B cell (primary cell): ENCODE data around the gene RCBTB2. TPM values are rescaled to one million over a fixed set of nuclear protein-coding genes. Genes with fewer than 3 reads are reported as not detected.

Experiments
- ATAC-seq: fragments of 200-7000 bp; cut with Tn5 transposase; one replicate; pipeline ENCODE4 v1.10.0; 2021; ENCODE audit warnings: low read depth, mild to moderate bottlenecking, moderate number of reproducible peaks, moderate library complexity
- CTCF ChIA-PET: fragments of 350-600 bp; sonication (Branson Sonifier 250); formaldehyde crosslinking; loops from one replicate; lab custom pipeline; 2021; ENCODE audit warnings: antibody characterized with exemption, inconsistent platforms; lab: Charles Lee
- POLR2A ChIA-PET: fragments of 350-600 bp; sonication (Branson Sonifier 250); formaldehyde crosslinking; loops from one replicate; lab custom pipeline; 2021; ENCODE audit warnings: antibody characterized with exemption; lab: Charles Lee
- DNase-seq: peaks from one replicate; pipeline ENCODE4 v3.0.0; 2013
- H2AFZ ChIP-seq: 2 replicates; pipeline ENCODE4 v1.6.1; 2012; ENCODE audit warnings: mild to moderate bottlenecking, low read depth, low read length; ENCODE audit not compliant: insufficient read depth, poor library complexity, severe bottlenecking
- H3K27ac ChIP-seq, 2 donors: 1 replicate in 1 of 2; 2 replicates in 1 of 2; pipeline ENCODE4 v1.5.1; 2012 to 2013; ENCODE audit warnings: low read length in 2 of 2, mild to moderate bottlenecking in 2 of 2, moderate library complexity in 1 of 2
- H3K27me3 ChIP-seq, 4 experiments: fragments of 200-600 bp in 1 of 4; sonication (generic) in 1 of 4; replicated peaks in 1 of 4; 1 replicate in 2 of 4; 2 replicates in 2 of 4; pipeline versions ENCODE4 v1.6.1 to v1.7.0; 2013 to 2016; ENCODE audit warnings: low read length in 3 of 4, mild to moderate bottlenecking in 2 of 4, mixed read lengths in 1 of 4, moderate library complexity in 1 of 4; ENCODE audit not compliant: insufficient read depth in 4 of 4, control insufficient read depth in 3 of 4; ENCODE audit errors: control extremely low read depth in 1 of 4
- H3K36me3 ChIP-seq, 2 experiments: replicated peaks in 1 of 2; 1 replicate in 1 of 2; 2 replicates in 1 of 2; pipeline versions ENCODE4 v1.6.1 to v1.7.1; 2013; ENCODE audit warnings: low read length in 1 of 2; ENCODE audit not compliant: insufficient read depth in 2 of 2, control insufficient read depth in 1 of 2; ENCODE audit errors: control extremely low read depth in 1 of 2, extremely low read depth in 1 of 2
- H3K4me1 ChIP-seq, 2 donors: fragments of 200-600 bp in 1 of 2; sonication (generic) in 1 of 2; 1 replicate in 1 of 2; 2 replicates in 1 of 2; pipeline versions ENCODE4 v1.5.1 to v1.6.1; 2013 to 2017; ENCODE audit warnings: low read length in 2 of 2; ENCODE audit not compliant: control insufficient read depth in 2 of 2, insufficient read depth in 2 of 2
- H3K4me2 ChIP-seq: replicated peaks from 2 replicates; pipeline ENCODE3; 2012; ENCODE audit warnings: mild to moderate bottlenecking, low read depth, low read length; ENCODE audit not compliant: poor library complexity, severe bottlenecking
- H3K4me3 ChIP-seq, 5 experiments: fragments of 200-600 bp in 1 of 5; sonication (generic) in 1 of 5; 1 replicate in 3 of 5; 2 replicates in 2 of 5; pipeline versions ENCODE4 v1.5.1 to v1.7.0; 2011 to 2016; ENCODE audit warnings: low read length in 4 of 5, mild to moderate bottlenecking in 4 of 5, low read depth in 2 of 5, control low read depth in 1 of 5, moderate library complexity in 1 of 5; ENCODE audit not compliant: insufficient read depth in 1 of 5; ENCODE audit errors: control extremely low read depth in 1 of 5, extremely low read depth in 1 of 5
- H3K79me2 ChIP-seq: fragments of 200-600 bp; sonication (generic); one replicate; pipeline ENCODE4 v1.6.0; 2016; ENCODE audit warnings: low read length; ENCODE audit not compliant: control insufficient read depth, insufficient read depth
- H3K9ac ChIP-seq: fragments of 200-600 bp; sonication (generic); 2 replicates; pipeline ENCODE4 v1.6.1; 2017; ENCODE audit warnings: mild to moderate bottlenecking, low read length, moderate library complexity
- H3K9me3 ChIP-seq, 3 donors: one replicate each; pipeline versions ENCODE4 v1.6.1 to v1.7.1; 2013; ENCODE audit warnings: low read length in 2 of 3; ENCODE audit not compliant: control insufficient read depth in 2 of 3, insufficient read depth in 1 of 3; ENCODE audit errors: control extremely low read depth in 1 of 3
- H4K20me1 ChIP-seq: 2 replicates; pipeline ENCODE4 v1.6.0; 2012; ENCODE audit warnings: mild to moderate bottlenecking, low read length; ENCODE audit not compliant: insufficient read depth, control insufficient read depth, poor library complexity, severe bottlenecking
- H3K27ac Mint-ChIP-seq: one replicate; pipeline ENCODE4 v1.8.0; 2021; ENCODE audit warnings: mixed read lengths
- H3K27me3 Mint-ChIP-seq: one replicate; pipeline ENCODE4 v1.8.0; 2021; ENCODE audit warnings: mixed read lengths
- H3K4me1 Mint-ChIP-seq: one replicate; pipeline ENCODE4 v1.8.0; 2021; ENCODE audit warnings: mixed read lengths
- H3K4me3 Mint-ChIP-seq: one replicate; pipeline ENCODE4 v1.8.0; 2021; ENCODE audit warnings: mixed read lengths
- H3K9me3 Mint-ChIP-seq: one replicate; pipeline ENCODE4 v1.8.0; 2022; ENCODE audit warnings: mixed read lengths; ENCODE audit not compliant: insufficient read depth
- EZH2 ChIP-seq: IDR thresholded peaks from 2 replicates; pipeline ENCODE4 v1.6.1; 2012; ENCODE audit warnings: borderline replicate concordance, low read depth, mild to moderate bottlenecking, moderate library complexity, low read length; ENCODE audit not compliant: insufficient read depth, poor library complexity, severe bottlenecking
- WGBS: methylation state at CpG from one replicate; pipeline ENCODE4 v1.1.5; 2013; ENCODE audit warnings: missing lambda C conversion rate; ENCODE audit not compliant: insufficient coverage; 5-methylcytosine and 5-hydroxymethylcytosine counted together
- intact Hi-C: fragments of 100-400 bp; cut with micrococcal nuclease; formaldehyde crosslinking; loops from one replicate; pipeline ENCODE4 v1.10.0; 2022
- polyA plus RNA-seq: library from polyadenylated mRNA; depleted of rRNA; stranded (reverse); fragments of >200 nt; gene quantifications from 2 replicates; pipeline ENCODE4 v1.2.3, GENCODE V29; 2012
- total RNA-seq, 2 donors: library from RNA; stranded (reverse); fragments of 120-200 nt in 1 of 2; gene quantifications; 1 replicate in 1 of 2; 2 replicates in 1 of 2; pipeline versions ENCODE4 v1.2.3 to v1.2.4, GENCODE V29; 2013 to 2022
- TF ChIP-seq, protein P1 (sequence below): fragments of 200-600 bp; IDR thresholded peaks from one replicate; pipeline ENCODE4 v1.8.0; 2022; ENCODE audit warnings: antibody characterized with exemption, mild to moderate bottlenecking

Gene RCBTB2
- total and polyA plus RNA-seq, 2 donors (not counting 1 experiment from before 2014, with no cell fraction given) = 1.4 to 2.7 TPM

DNA sequence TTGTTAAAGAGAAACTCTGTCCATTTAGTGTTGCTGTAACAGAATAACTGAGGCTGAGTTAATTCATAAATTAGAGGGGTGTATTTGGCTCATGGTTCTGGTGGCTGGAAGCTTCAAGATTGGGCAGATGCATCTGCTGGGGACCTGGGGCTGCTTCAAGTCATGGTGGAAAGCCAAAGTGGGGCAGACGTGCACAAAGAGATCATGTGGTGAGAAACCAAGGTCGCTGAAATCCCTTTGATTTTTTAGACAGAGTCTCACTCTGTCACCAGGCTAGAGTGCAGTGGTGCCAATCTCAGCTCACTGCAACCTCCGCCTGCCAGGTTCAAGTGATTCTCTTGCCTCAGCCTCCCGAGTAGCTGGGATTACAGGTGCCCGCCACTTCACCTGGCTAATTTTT is 46.0 kb downstream of the RCBTB2 start:
- no peak overlapping the region for H3K9ac ChIP-seq
- no peak overlapping the region for H3K27ac ChIP-seq
- no peaks in the 10 kb centered on the region for H3K27me3 Mint-ChIP-seq
- H3K27ac Mint-ChIP-seq = peak overlapping the region; percentile 43
- no peak for TF ChIP-seq EZH2
- TF ChIP-seq, protein P1, sequence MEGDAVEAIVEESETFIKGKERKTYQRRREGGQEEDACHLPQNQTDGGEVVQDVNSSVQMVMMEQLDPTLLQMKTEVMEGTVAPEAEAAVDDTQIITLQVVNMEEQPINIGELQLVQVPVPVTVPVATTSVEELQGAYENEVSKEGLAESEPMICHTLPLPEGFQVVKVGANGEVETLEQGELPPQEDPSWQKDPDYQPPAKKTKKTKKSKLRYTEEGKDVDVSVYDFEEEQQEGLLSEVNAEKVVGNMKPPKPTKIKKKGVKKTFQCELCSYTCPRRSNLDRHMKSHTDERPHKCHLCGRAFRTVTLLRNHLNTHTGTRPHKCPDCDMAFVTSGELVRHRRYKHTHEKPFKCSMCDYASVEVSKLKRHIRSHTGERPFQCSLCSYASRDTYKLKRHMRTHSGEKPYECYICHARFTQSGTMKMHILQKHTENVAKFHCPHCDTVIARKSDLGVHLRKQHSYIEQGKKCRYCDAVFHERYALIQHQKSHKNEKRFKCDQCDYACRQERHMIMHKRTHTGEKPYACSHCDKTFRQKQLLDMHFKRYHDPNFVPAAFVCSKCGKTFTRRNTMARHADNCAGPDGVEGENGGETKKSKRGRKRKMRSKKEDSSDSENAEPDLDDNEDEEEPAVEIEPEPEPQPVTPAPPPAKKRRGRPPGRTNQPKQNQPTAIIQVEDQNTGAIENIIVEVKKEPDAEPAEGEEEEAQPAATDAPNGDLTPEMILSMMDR = no peak
- H3K4me3 ChIP-seq = no peak overlapping the region
- peaks cover 34% of the 10 kb centered on the region for H3K4me1 Mint-ChIP-seq
- CTCF ChIA-PET = interaction anchor here (0.6 kb wide), 1 partner anchor 153 kb away, joined by 3 read pairs; no protein-coding TSS in a partner anchor
- no peaks in the 10 kb centered on the region for H3K9me3 Mint-ChIP-seq
- peaks cover 0 to 5% of the 10 kb centered on the region in 2 experiments for H3K36me3 ChIP-seq
- DNase-seq (no peak), ATAC-seq (no peak)
- H3K4me2 ChIP-seq = no peak overlapping the region
- no peak overlapping the region for H3K4me3 Mint-ChIP-seq
- no peak overlapping the region for H2AFZ ChIP-seq
- H3K4me1 ChIP-seq = peaks cover 37 to 39% of the 10 kb centered on the region in 2 donors
- POLR2A ChIA-PET = no interaction called here
- H3K27me3 ChIP-seq = no peaks in the 10 kb centered on the region
- intact Hi-C loops = no loop called here
- WGBS = 96% methylated on average over 5 of the region's 5 CpGs
- H3K79me2 ChIP-seq = no peaks in the 10 kb centered on the region
- H3K9me3 ChIP-seq = peaks cover 0 to 9% (median 3%) of the 10 kb centered on the region in 3 donors
- no peaks in the 10 kb centered on the region for H4K20me1 ChIP-seq

GRCh38 chr13:48486362-48486761 is 46.5 kb downstream of the RCBTB2 start:
- H3K4me3 Mint-ChIP-seq = no peak overlapping the region
- TF ChIP-seq, protein P1 = no peak
- TF ChIP-seq EZH2 = no peak
- peaks cover 0 to 6% of the 10 kb centered on the region in 2 experiments for H3K36me3 ChIP-seq
- no peaks in the 10 kb centered on the region for H3K9me3 Mint-ChIP-seq
- H3K27ac ChIP-seq = no peak overlapping the region
- H3K9me3 ChIP-seq = peaks cover 0 to 9% (median 3%) of the 10 kb centered on the region in 3 donors
- H4K20me1 ChIP-seq = no peaks in the 10 kb centered on the region
- H3K4me3 ChIP-seq = no peak overlapping the region
- no peaks in the 10 kb centered on the region for H3K79me2 ChIP-seq
- no peak overlapping the region for H3K9ac ChIP-seq
- H3K4me1 Mint-ChIP-seq = peaks cover 34% of the 10 kb centered on the region
- peaks cover 32 to 34% of the 10 kb centered on the region in 2 donors for H3K4me1 ChIP-seq
- no peaks in the 10 kb centered on the region for H3K27me3 Mint-ChIP-seq
- H3K27ac Mint-ChIP-seq = no peak overlapping the region
- DNase-seq = no peak
- ATAC-seq = no peak
- H3K4me2 ChIP-seq = no peak overlapping the region
- ChIA-PET CTCF (interaction anchor here (0.6 kb wide), 1 partner anchor 152 kb away, joined by 3 read pairs; no protein-coding TSS in a partner anchor), POLR2A (no interaction called here)
- no peaks in the 10 kb centered on the region for H3K27me3 ChIP-seq
- no peak overlapping the region for H2AFZ ChIP-seq
- intact Hi-C loops = no loop called here
